H9 (cell line): ENCODE measurements around the gene VSTM2L. TPM values are rescaled to one million over a fixed set of nuclear protein-coding genes. Genes with fewer than 3 reads are reported as not detected.

Experiments
- DNase-seq: peaks from one replicate; pipeline ENCODE4 v3.0.0-alpha.2; 2017
- H2AFZ ChIP-seq: one replicate; pipeline ENCODE4 v1.6.1; 2013; ENCODE audit warnings: mild to moderate bottlenecking, low read length, control low read depth, moderate library complexity
- H2AK5ac ChIP-seq: 2 replicates; pipeline ENCODE4 v1.6.1; 2013; ENCODE audit warnings: low read length, control low read depth, mixed read lengths; ENCODE audit not compliant: insufficient read length
- H2BK120ac ChIP-seq: one replicate; pipeline ENCODE4 v1.6.1; 2013; ENCODE audit warnings: low read depth, mild to moderate bottlenecking, low read length, control low read depth, inconsistent platforms; ENCODE audit not compliant: poor library complexity, severe bottlenecking
- H2BK12ac ChIP-seq: 2 replicates; pipeline ENCODE4 v1.6.1; 2013; ENCODE audit warnings: low read length, control low read depth, mixed read lengths, low read depth; ENCODE audit not compliant: insufficient read length
- H2BK15ac ChIP-seq: 2 replicates; pipeline ENCODE4 v1.6.1; 2013; ENCODE audit warnings: low read depth, low read length, control low read depth
- H2BK20ac ChIP-seq: one replicate; pipeline ENCODE4 v1.6.1; 2013; ENCODE audit warnings: low read depth, mild to moderate bottlenecking, low read length, control low read depth, inconsistent platforms; ENCODE audit not compliant: poor library complexity, severe bottlenecking
- H2BK5ac ChIP-seq: 2 replicates; pipeline ENCODE4 v1.6.1; 2013; ENCODE audit warnings: low read length, control low read depth, mixed read lengths; ENCODE audit not compliant: insufficient read length
- H3K14ac ChIP-seq: 2 replicates; pipeline ENCODE4 v1.6.1; 2013; ENCODE audit warnings: low read length, control low read depth; ENCODE audit not compliant: insufficient read depth
- H3K18ac ChIP-seq: 2 replicates; pipeline ENCODE4 v1.6.1; 2013; ENCODE audit warnings: low read depth, mild to moderate bottlenecking, mixed read lengths, low read length, control low read depth; ENCODE audit not compliant: insufficient read length
- H3K23ac ChIP-seq: 2 replicates; pipeline ENCODE4 v1.6.1; 2013; ENCODE audit warnings: low read length, control low read depth, mixed read lengths, low read depth; ENCODE audit not compliant: insufficient read length
- H3K23me2 ChIP-seq: 2 replicates; pipeline ENCODE4 v1.6.1; 2013; ENCODE audit warnings: low read depth, mild to moderate bottlenecking, mixed read lengths, low read length, control low read depth; ENCODE audit not compliant: insufficient read length, poor library complexity, severe bottlenecking
- H3K27ac ChIP-seq: 2 replicates; pipeline ENCODE4 v1.5.1; 2013; ENCODE audit warnings: low read length, control low read depth, mixed read lengths, low read depth; ENCODE audit not compliant: insufficient read length
- H3K27me3 ChIP-seq: 2 replicates; pipeline ENCODE4 v1.6.1; 2013; ENCODE audit warnings: low read length, control low read depth, inconsistent platforms; ENCODE audit not compliant: insufficient read depth
- H3K4ac ChIP-seq: 2 replicates; pipeline ENCODE4 v1.6.1; 2013; ENCODE audit warnings: low read depth, mild to moderate bottlenecking, control low read depth, inconsistent platforms, low read length, moderate library complexity
- H3K4me1 ChIP-seq: 2 replicates; pipeline ENCODE4 v1.6.1; 2013; ENCODE audit warnings: low read length, control low read depth, inconsistent platforms; ENCODE audit not compliant: insufficient read depth
- H3K4me2 ChIP-seq: 2 replicates; pipeline ENCODE4 v1.6.1; 2013; ENCODE audit warnings: low read length, control low read depth, mixed read lengths; ENCODE audit not compliant: insufficient read length, insufficient read depth
- H3K56ac ChIP-seq: 2 replicates; pipeline ENCODE4 v1.6.1; 2013; ENCODE audit warnings: low read depth, mild to moderate bottlenecking, mixed read lengths, low read length, control low read depth; ENCODE audit not compliant: insufficient read length
- H3K79me1 ChIP-seq: 2 replicates; pipeline ENCODE4 v1.6.1; 2013; ENCODE audit warnings: low read depth, mild to moderate bottlenecking, moderate library complexity, low read length, control low read depth, inconsistent platforms; ENCODE audit not compliant: insufficient read depth, poor library complexity, severe bottlenecking
- H3K79me2 ChIP-seq: 2 replicates; pipeline ENCODE4 v1.6.1; 2013; ENCODE audit warnings: low read length, control low read depth, inconsistent platforms; ENCODE audit not compliant: insufficient read depth
- H3K9ac ChIP-seq: 2 replicates; pipeline ENCODE4 v1.6.1; 2013; ENCODE audit warnings: low read length, control low read depth, mixed read lengths; ENCODE audit not compliant: insufficient read length; ENCODE audit errors: extremely low read depth
- H3K9me3 ChIP-seq: one replicate; pipeline ENCODE4 v1.6.1; 2013; ENCODE audit warnings: low read depth, low read length, inconsistent platforms; ENCODE audit not compliant: control insufficient read depth
- H3T11ph ChIP-seq: one replicate; pipeline ENCODE4 v1.6.1; 2013; ENCODE audit warnings: mild to moderate bottlenecking, low read length, control low read depth, inconsistent platforms
- H4K20me1 ChIP-seq: one replicate; pipeline ENCODE4 v1.6.1; 2013; ENCODE audit not compliant: control insufficient read depth, insufficient read length, insufficient read depth
- H4K5ac ChIP-seq: 2 replicates; pipeline ENCODE4 v1.6.1; 2013; ENCODE audit warnings: low read depth, mild to moderate bottlenecking, mixed read lengths, low read length, control low read depth; ENCODE audit not compliant: insufficient read length
- H4K8ac ChIP-seq: replicated peaks from 2 replicates; pipeline ENCODE4 v1.6.1; 2013; ENCODE audit warnings: low read length, control low read depth, mixed read lengths, low read depth; ENCODE audit not compliant: insufficient read length
- H4K91ac ChIP-seq: 2 replicates; pipeline ENCODE4 v1.6.1; 2013; ENCODE audit warnings: low read depth, mild to moderate bottlenecking, moderate library complexity, mixed read lengths, low read length, control low read depth; ENCODE audit not compliant: insufficient read length
- H3K27ac Mint-ChIP-seq, 3 experiments: 2 replicates in 2 of 3; 3 replicates in 1 of 3; pipeline ENCODE4 v1.8.0; 2020 to 2021; ENCODE audit warnings: mixed read lengths in 3 of 3, mild to moderate bottlenecking in 1 of 3, moderate library complexity in 1 of 3
- H3K27me3 Mint-ChIP-seq: 2 replicates; pipeline ENCODE4 v1.8.0; 2021; ENCODE audit warnings: low read depth, mild to moderate bottlenecking, moderate library complexity, mixed read lengths
- H3K36me3 Mint-ChIP-seq, 3 experiments: 2 replicates in 2 of 3; 3 replicates in 1 of 3; pipeline ENCODE4 v1.8.0; 2020 to 2021; ENCODE audit warnings: low read depth in 3 of 3, mixed read lengths in 3 of 3; ENCODE audit not compliant: insufficient read depth in 1 of 3
- H3K4me1 Mint-ChIP-seq, 2 experiments: 2 replicates each; pipeline ENCODE4 v1.8.0; 2020; ENCODE audit warnings: mixed read lengths in 2 of 2
- H3K4me3 Mint-ChIP-seq, 2 experiments: 2 replicates in 1 of 2; 3 replicates in 1 of 2; pipeline ENCODE4 v1.8.0; 2020 to 2021; ENCODE audit warnings: mild to moderate bottlenecking in 2 of 2, mixed read lengths in 2 of 2, moderate library complexity in 1 of 2
- H3K9me3 Mint-ChIP-seq, 2 experiments: 2 replicates in 1 of 2; 3 replicates in 1 of 2; pipeline ENCODE4 v1.8.0; 2020; ENCODE audit warnings: mild to moderate bottlenecking in 2 of 2, mixed read lengths in 2 of 2, moderate library complexity in 1 of 2
- CTCF ChIP-seq: fragments of 200-600 bp; sonication (generic); conservative IDR thresholded peaks from 3 replicates; pipeline ENCODE4 v1.8.0; 2021; ENCODE audit warnings: antibody characterized with exemption, mild to moderate bottlenecking
- WGBS: extraction: QIAGEN DNeasy Blood & Tissue Kit; methylation state at CpG from one replicate; pipeline ENCODE4 v1.1.7; 2013; ENCODE audit warnings: missing lambda C conversion rate, low lambda C conversion rate, mixed read lengths; ENCODE audit not compliant: insufficient read length; ENCODE audit errors: extremely low coverage; 5-methylcytosine and 5-hydroxymethylcytosine counted together
- total RNA-seq: library from RNA; stranded (reverse); gene quantifications from 2 replicates; pipeline ENCODE4 v1.2.1, GENCODE V29; 2021

VSTM2L gene
- total RNA-seq, 1 experiment from 2014 or later, result 2.1 TPM

GRCh38 chr20:37899105-37900045 is 3.6 kb upstream of the VSTM2L start:
- Histone ChIP-seq H3K23ac (no peak overlapping the region), H3K14ac (no peak overlapping the region), H3K9me3 (no peaks in the 10 kb centered on the region), H2BK12ac (no peak overlapping the region), H3K4ac (no peak overlapping the region), H3K9ac (no peak overlapping the region), H3K56ac (no peak overlapping the region), H3K79me1 (no peaks in the 10 kb centered on the region), H4K5ac (no peak overlapping the region), H3K18ac (no peak overlapping the region), H3T11ph (no peak overlapping the region), H2BK15ac (no peak overlapping the region), H3K23me2 (peaks cover 3% of the 10 kb centered on the region), H3K4me1 (no peaks in the 10 kb centered on the region), H4K20me1 (no peaks in the 10 kb centered on the region), H4K91ac (no peak overlapping the region), H4K8ac (no peak overlapping the region), H3K27ac (no peak overlapping the region), H2AFZ (no peak overlapping the region), H2BK20ac (no peak overlapping the region), H3K4me2 (no peak overlapping the region), H3K79me2 (no peaks in the 10 kb centered on the region), H2BK5ac (no peak overlapping the region), H3K27me3 (no peaks in the 10 kb centered on the region), H2BK120ac (no peak overlapping the region), H2AK5ac (no peak overlapping the region)
- WGBS, result no CpG with 5 or more reads among the region's 8 CpGs
- no peak overlapping the region for H3K4me3 Mint-ChIP-seq
- TF ChIP-seq CTCF, result no peak
- H3K27ac Mint-ChIP-seq, result no peak overlapping the region
- DNase-seq, result no peak
- H3K4me1 Mint-ChIP-seq, result peaks cover 13 to 23% of the 10 kb centered on the region in 2 experiments
- H3K9me3 Mint-ChIP-seq, result peaks cover 0 to 4% of the 10 kb centered on the region in 2 experiments; a peak in 1 of 5 replicates
- no peaks in the 10 kb centered on the region; a peak in 1 of 7 replicates for H3K36me3 Mint-ChIP-seq
- H3K27me3 Mint-ChIP-seq, result peaks cover 29% of the 10 kb centered on the region
